ENCODE results near the gene TEDC2. TPM values are rescaled to one million over a fixed set of nuclear protein-coding genes. Genes with fewer than 3 reads are reported as not detected.

Gene TEDC2
- total RNA-seq, 4 donors from 2014 or later = 1.4 to 2.3 TPM; not detected in 2

DNA sequence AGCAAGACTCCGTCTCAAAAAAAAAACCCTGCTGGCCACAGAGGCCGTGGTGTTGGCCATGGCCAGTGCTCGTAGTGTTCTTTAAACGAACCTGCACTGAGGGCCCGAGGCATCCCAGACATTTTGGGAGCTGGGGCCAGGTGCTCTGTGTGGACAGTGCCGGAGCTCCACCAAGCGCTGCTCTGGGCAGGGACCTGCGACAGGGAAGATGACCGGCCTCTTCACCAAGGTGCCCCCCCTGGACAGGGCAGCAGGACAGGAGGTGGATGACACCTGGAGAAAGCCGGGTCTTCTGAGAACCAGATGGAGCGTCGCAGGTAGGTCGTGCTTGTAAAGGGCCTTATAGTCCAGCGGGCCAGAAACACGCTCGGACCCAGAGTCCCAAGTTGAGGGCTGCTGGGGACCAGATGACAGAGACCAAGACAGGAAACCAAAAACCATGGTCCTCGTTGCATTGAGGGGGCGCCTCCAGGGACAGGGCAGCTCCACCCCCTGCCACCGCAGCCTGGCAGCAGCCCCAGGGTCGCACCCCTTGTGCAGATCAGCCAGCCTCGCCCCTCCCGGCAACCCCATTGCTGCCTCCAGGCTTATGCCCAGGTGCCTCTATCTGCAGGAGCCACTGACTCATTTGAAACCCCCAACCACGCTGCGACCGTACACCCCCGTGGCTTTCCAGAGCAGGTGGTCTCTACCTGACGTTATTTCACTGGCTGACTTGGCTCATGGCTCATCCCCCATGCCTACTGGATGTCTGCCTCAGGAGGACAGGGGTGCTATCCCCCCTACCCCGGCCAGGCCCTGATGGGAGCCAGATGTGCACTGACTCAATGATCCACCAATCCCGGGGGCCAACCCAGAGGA lies 7.0 kb downstream of the TEDC2 start:
- Histone ChIP-seq H3K27ac (no peak overlapping the region), H3K9me3 (no peaks in the 10 kb centered on the region), H3K27me3 (peaks cover 48% of the 10 kb centered on the region), H3K36me3 (no peaks in the 10 kb centered on the region), H3K4me1 (peaks cover 6 to 36% (median 29%) of the 10 kb centered on the region in 4 donors), H3K4me3 (peak overlapping the region in 2 of 4 donors; percentile 52 to 57)
- intact Hi-C loops (cut with DNase I; ENCODE audit: low total_unique reads) = no loop called here
- DNase-seq = no peak
- WGBS, 2 donors (ENCODE audit: low coverage in 1 of 2) = 58 to 78% methylated on average over 4 to 29 of the region's 29 CpGs
- TF ChIP-seq, protein P1, sequence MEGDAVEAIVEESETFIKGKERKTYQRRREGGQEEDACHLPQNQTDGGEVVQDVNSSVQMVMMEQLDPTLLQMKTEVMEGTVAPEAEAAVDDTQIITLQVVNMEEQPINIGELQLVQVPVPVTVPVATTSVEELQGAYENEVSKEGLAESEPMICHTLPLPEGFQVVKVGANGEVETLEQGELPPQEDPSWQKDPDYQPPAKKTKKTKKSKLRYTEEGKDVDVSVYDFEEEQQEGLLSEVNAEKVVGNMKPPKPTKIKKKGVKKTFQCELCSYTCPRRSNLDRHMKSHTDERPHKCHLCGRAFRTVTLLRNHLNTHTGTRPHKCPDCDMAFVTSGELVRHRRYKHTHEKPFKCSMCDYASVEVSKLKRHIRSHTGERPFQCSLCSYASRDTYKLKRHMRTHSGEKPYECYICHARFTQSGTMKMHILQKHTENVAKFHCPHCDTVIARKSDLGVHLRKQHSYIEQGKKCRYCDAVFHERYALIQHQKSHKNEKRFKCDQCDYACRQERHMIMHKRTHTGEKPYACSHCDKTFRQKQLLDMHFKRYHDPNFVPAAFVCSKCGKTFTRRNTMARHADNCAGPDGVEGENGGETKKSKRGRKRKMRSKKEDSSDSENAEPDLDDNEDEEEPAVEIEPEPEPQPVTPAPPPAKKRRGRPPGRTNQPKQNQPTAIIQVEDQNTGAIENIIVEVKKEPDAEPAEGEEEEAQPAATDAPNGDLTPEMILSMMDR (IDR thresholded peaks at IDR 0.05) = no peak
- no peak for TF ChIP-seq POLR2A (IDR thresholded peaks at IDR 0.05)
- TF ChIP-seq EP300 (IDR thresholded peaks at IDR 0.05; ENCODE audit: low read depth) = no peak
- in situ Hi-C loops (cut with MboI; ENCODE audit: low pct_ligation_motif_present in 1 of 4, low pct_unique_long_range_greater_than_20kb in 1 of 4, low sequenced_read_pairs in 3 of 4) = no loop called here

DNA sequence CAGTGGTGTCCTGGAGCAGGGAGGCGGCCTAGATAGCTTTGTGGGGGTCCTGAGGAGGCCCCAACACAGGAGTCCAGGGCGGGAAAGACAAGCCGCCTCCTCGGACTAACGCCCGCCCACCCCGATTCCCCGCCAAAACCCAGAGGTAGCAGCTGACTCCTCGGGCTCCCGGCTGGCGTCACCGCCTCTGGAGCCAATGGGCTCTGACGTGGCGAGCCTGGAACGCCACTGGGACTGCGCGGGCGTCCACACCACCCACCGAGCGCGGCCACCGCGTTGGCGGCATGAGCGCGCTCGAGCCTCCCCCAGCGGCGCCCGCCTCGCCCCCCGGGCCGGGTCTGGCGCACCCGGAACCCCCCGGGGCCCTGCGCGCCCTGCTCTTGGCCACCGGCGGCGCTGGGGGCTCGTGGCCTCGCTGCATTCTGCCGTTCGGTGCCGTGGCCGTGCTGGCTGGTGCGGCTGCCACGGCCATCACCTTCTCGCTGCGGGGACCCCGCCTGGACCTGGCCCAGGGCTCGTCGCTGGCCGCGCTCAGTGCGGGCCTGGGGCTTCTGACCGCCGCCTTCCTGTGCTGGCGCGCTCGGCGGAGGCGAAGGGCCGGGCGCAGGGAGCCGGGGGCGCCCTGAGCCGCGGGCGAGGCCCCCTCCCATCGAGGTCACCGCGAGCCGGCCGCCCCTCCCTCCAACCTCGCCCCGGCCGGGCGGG lies 7.8 kb downstream of the TEDC2 start:
- Histone ChIP-seq H3K4me1 (peaks cover 6 to 38% (median 29%) of the 10 kb centered on the region in 4 donors), H3K9me3 (no peaks in the 10 kb centered on the region), H3K36me3 (no peaks in the 10 kb centered on the region), H3K27ac (peak overlapping the region; percentile 14 to 56 (median 45)), H3K4me3 (peak overlapping the region; percentile 31 to 57 (median 50)), H3K27me3 (peaks cover 56% of the 10 kb centered on the region)
- intact Hi-C loops (cut with DNase I; ENCODE audit: low total_unique reads) = no loop called here
- 2% methylated on average over 66 of the region's 80 CpGs; no CpG with 5 or more reads in 1 of the 2 donors for WGBS, 2 donors (ENCODE audit: low coverage in 1 of 2)
- in situ Hi-C loops (cut with MboI; ENCODE audit: low pct_ligation_motif_present in 1 of 4, low pct_unique_long_range_greater_than_20kb in 1 of 4, low sequenced_read_pairs in 3 of 4) = no loop called here
- TF ChIP-seq, protein P1 (IDR thresholded peaks at IDR 0.05) = peak in 1 of 5 experiments; percentile 5
- TF ChIP-seq EP300 (IDR thresholded peaks at IDR 0.05; ENCODE audit: low read depth) (no peak), POLR2A (IDR thresholded peaks at IDR 0.05) (no peak), POLR2AphosphoS5 (IDR thresholded peaks at IDR 0.05) (peak in 2 of 3 donors; percentile 11 to 35)
- DNase-seq = peak; percentile 66

DNA sequence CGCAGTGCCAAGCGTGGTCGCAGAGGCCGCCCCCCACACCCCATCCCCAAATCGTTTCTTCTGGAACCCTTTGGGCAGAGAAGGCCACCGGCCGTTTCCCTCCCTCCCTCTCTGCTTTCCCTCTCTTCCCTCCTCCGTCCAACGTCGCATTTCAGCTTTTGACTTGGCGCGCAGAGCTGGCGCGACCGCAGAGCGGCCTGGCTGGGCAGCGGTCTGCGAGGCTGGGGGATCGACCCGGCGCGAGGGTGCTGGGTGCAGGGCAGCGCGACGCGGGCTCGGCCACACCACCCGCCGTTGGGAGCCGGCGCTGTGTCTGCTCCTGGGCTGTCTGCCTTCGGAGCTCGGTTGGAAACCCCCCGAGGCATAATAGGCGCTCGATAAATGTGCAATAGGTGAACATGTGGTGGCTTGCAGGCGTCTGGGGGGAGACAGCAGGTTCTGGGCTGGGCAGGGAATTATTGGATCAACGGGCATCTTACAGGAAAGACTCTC lies 8.4 kb downstream of the TEDC2 start:
- DNase-seq = no peak
- 0% methylated on average over 24 of the region's 38 CpGs; no CpG with 5 or more reads in 1 of the 2 donors for WGBS, 2 donors (ENCODE audit: low coverage in 1 of 2)
- Histone ChIP-seq H3K4me1 (peaks cover 6 to 40% (median 32%) of the 10 kb centered on the region in 4 donors), H3K27ac (peak overlapping the region; percentile 14 to 56 (median 45)), H3K27me3 (peaks cover 62% of the 10 kb centered on the region), H3K9me3 (no peaks in the 10 kb centered on the region), H3K36me3 (no peaks in the 10 kb centered on the region), H3K4me3 (peak overlapping the region; percentile 31 to 57 (median 50))
- in situ Hi-C loops (cut with MboI; ENCODE audit: low pct_ligation_motif_present in 1 of 4, low pct_unique_long_range_greater_than_20kb in 1 of 4, low sequenced_read_pairs in 3 of 4) = no loop called here
- no peak for TF ChIP-seq EP300 (IDR thresholded peaks at IDR 0.05; ENCODE audit: low read depth)
- TF ChIP-seq, protein P1 (IDR thresholded peaks at IDR 0.05) = no peak
- TF ChIP-seq POLR2A (IDR thresholded peaks at IDR 0.05) = no peak
- TF ChIP-seq POLR2AphosphoS5 (IDR thresholded peaks at IDR 0.05) = no peak
- intact Hi-C loops (cut with DNase I; ENCODE audit: low total_unique reads) = no loop called here

Measured in transverse colon (tissue), 4 donors.